ENCODE data around the gene KYAT1.
"Not testable (repeated sequence)": the region's sequence is repeated elsewhere in the genome, so short reads cannot be mapped to it uniquely, and the experiment has no call there.

The KYAT1 gene

DNA sequence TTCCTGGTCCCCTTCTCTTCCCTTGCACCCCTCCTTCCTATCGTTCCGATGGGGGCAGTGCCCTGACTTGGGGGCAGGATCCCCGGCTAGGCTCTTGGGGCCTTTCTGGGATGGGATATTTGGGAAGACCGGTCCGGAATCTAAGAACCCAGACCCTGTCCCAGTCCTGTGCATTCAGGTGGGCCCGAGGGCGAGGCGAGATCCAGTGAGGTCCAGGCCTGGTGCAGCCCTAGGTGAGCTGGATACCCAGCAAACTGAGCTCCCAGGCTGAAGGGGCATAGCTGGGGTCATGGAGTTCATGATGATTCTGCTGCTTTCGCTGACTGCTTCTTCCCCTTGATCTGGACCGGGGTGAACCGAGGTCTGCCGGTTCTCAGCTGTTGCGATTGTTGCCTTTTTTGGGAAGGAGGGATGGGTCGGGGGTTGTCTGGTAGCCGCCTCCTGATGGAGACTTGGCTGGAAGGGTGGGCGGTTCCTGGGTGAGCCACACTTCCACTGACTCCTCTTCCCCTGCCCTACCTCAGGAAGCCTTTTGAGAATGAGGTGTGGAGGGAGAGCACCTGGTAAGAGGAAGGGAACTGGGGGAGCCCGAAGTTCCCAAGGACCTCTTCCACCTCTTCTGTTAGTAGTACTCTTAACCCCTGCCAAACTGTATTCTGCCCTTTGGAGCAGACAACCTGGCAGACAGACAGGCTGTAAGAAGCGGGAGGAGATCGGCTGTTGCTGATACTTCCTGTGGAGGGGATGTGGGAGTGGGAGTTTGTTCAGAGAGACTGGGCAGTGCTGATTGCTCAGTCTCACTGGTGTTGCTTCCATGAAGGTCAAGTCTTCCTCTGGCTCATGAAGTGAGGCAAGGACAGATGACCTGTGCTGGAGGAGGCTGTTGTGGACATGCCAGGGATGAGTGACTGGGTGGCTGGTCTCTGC is 1.2 kb upstream of the KYAT1 start:
- DNase-seq: peak; percentile 23

DNA sequence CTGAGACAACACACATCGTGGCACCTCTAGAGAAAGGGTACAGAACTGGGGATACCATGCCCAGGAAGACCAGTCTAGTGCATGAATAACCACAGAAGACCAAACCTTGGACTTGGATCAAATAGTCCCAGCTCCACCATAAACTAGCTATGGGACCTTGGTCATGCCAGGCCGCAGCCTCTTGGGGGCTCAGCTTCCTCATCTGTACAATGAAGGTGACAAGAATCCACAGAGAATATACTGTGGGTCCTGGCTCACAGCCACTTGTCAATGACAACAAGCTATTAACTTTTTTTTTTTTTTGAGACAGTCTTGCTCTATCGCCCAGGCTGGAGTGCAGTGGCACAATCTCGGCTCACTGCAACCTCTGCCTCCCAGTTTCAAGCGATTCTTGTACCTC is 3.9 kb downstream of the KYAT1 start:
- DNase-seq: peak; percentile 79

DNA sequence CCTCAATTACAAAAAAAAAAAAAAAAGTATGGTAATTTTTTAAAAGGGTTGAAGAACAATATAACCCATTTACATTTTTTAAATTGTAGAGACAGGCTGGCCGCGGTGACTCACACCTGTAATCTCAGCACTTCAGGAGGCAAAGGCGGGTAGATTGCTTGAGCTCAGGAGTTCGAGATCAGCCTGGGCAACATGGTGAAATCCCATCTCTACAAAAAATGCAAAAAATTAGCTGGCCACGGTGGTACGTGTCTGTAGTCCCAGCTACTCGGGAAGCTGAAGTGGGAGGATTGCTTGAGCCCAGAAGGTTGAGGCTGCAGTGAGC is 10.8 kb downstream of the KYAT1 start:
- not testable (repeated sequence) for DNase-seq

DNA sequence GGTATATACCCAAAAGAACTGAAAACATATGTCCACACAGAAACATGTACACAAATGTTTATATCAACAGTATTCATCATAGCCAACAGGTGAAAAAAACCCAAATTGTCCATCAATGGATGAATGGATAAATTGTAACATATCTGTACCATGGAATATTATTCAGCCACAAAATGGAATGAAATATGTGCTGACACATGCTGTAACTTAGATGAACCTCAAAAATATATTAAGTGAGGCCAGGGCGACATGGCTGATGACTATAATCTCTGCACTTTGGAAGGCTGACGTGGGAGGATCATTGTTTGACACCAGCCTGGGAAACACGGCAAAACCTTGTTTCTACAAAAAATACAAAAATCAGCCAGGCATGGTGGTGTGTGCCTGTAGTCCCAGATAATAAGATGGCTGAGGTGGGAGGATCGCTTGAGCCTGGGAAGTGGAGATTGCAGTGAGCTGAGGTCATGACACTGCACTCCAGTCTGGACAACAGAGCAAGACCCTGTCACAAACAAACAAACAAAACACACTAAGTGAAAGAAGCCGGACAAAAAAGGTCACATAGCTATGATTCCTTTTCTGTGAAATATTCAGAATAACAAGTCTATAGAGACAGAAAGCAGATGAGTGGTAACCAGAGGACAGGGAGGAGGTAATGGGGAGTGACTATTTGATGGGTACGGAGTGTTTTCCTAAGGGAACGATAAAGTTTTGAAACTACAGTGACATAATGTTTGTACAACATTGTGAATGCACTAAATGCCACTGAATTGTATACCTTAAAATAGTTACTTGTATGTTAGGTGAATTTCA is 11.4 kb downstream of the KYAT1 start:
- DNase-seq: no peak

DNA sequence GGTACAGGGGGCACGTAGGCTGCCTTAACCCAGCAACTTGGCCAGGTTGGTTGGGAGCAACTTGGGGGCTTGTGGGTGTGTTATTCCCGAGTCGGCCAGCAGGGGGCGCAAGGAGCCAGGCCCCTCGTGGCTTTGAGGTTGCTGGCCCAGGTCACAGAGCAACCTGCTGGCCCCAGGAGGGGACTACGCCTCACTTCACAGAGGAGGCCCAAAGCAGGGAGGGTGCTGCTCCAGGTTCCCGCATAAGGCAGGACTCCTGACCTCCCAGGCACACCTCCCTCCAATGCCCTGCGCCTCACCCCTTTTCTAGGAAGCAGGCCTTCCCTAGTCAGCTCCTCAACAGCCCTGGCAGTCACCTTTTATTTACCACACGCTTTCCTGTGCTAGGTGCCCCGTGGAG is 18.1 kb downstream of the KYAT1 start:
- peak; percentile 78 for DNase-seq

DNA sequence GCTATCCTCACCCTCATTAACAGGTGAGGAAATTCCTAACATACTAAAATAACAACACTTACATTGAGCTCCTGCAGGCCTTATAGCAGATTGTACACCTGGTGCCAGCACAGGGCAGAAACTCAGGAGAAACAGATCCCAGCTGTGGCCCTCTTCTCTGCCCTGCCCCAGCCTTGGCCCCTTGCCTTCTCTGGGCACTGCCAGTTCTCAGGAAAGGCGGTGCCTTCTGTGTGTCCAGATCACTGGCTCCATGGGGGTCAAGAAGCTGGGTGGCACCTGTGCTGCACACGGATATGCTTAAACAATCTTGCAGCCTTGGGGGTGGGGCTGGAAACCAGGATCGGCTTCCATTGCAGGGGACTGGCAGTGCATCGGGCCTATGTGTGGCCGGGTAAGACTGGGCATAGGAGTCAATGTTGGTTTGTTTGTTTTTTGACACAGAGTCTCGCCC is 19.3 kb downstream of the KYAT1 start:
- DNase-seq: no peak

DNA sequence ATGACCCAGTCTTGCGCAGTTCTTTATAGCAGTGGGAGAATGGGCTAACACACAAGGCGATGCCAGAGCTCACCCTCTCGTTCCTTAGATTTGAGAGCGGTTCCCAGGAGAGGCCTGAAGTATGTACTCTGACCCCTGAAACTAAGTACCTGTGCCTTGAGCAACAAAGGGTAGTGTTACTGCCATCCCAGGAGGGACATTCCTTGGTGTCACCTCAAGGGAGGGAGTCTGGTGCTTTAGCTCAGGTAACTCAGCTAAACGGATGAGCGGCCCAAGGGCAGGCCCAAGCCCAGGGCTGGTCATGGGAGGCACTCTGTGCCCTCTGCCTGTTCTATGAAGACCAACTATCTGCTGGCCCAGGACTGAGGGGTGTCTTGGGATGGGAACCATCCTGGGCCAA is 20.2 kb downstream of the KYAT1 start:
- no peak for DNase-seq

DNA sequence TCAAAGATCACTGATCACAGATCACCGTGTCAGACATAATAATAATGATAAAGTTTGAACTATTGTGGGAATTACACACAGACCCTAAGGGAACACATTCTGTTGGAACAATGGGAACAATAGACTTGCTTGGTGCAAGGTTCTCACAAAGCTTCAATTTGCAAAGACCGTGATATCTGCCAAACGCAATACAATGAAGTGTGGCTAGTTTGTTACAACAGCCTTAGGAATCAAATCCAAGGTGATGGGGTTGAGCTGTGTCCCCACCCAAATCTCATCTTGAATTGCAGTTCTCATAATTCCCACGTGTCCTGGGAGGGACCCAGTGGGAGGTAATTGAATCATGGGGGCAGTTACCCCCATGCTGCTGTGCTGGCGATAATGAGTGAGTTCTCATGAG is 20.8 kb downstream of the KYAT1 start:
- no peak for DNase-seq

DNA sequence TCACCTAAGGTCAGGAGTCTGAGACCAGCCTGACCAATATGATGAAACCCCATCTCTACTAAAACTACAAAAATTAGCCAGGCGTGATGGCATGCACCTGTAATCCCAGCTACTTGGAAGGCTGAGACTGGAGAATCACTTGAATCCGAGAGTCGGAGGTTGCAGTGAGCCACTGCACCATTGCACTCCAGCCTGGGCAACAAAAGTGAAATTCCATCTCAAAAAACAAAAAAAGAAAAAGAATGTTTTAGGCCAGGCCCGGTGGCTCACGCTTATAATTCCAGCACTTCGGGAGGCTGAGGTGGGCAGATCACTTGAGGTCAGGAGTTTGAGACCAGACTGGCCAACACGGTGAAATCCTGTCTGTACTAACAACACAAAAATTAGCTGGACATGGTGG is 23.3 kb downstream of the KYAT1 start:
- not testable (repeated sequence) for DNase-seq

DNA sequence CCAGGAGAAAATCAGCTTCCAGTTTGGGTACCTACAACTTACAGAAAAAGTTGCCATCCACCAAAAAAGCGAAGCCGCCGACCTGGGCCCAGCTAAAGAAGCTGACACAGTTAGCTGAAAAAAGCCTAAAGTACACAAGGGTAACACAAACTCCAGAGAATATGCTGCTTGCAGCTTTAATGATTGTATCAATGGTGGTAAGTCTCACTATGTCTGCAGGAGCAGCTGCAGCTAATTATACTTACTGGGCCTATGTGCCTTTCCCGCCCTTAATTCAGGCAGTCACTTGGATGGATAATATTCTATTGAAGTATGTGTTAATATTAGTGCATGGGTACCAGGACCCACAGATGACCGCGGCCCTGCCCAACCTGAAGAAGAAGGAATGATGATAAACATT is 27.3 kb downstream of the KYAT1 start:
- not testable (repeated sequence) for DNase-seq

DNA sequence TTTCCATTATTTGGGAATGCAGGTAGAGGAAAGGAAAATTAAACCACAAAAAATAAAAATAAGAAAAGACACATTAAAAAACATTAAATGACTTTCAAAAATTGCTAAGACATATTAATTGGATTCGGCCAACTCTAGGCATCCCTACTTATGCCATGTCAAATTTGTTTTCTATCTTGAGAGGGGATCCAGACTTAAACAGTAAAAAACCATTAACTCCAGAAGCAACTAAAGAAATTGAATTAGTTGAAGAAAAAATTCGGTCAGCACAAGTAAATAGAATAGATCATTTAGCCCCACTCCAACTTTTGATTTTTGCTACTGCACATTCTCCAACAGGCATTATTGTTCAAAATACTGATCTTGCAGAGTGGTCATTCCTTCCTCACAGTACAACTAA is 29.1 kb downstream of the KYAT1 start:
- not testable (repeated sequence) for DNase-seq

DNA sequence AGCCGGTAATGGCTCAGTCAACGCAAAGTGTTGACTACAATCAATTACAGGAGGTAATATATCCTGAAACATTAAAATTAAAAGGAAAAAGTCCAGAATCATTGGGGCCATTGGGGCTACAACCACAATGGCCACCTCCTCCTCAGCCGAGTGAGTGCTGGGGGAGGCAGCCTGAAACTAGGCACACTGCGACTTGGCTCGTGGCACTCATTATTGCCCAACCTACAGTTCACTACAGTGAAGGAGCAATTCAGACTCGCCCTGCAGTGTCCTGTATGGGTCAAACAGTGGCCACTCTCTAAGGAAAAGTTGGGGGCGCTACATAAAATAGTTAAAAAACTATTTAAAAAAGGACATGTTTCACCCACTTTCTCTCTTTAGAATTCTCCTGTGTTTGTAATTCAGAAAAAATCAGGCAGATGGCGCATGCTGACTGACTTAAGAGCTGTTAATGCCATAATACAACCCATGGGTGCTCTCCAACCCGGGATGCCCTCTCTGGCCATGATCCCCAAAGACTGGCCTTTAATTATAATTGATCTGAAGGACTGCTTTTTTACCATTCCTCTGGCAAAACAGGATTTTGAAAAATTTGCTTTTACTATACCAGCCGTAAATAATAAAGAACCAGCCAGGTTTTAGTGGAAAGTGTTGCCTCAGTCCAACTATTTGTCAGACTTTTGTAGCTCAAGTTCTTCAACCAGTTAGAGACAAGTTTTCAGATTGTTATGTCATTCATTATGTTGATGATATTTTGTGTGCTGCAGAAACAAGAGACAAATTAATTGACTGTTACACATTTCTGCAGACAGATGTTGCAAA is 29.8 kb downstream of the KYAT1 start:
- DNase-seq: peak; percentile 73

DNA sequence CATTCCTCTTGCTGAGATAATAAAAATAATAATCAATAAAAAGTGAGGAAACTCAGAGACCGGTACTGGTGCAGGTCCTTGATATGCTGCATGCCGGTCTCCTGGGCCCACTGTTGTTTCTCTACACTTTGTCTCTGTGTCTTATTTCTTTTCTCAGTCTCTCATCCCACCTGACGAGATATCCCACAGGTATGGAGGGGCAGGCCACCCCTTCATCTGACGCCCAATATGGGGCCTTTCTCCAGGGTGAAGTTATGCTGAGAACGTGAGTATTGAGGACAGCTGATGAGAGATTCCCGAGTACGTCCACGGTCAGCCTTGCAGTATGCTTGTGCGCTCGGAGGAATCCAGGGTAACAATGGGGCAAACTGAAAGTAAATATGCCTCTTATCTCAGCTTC is 30.7 kb downstream of the KYAT1 start:
- not testable (repeated sequence) for DNase-seq

DNA sequence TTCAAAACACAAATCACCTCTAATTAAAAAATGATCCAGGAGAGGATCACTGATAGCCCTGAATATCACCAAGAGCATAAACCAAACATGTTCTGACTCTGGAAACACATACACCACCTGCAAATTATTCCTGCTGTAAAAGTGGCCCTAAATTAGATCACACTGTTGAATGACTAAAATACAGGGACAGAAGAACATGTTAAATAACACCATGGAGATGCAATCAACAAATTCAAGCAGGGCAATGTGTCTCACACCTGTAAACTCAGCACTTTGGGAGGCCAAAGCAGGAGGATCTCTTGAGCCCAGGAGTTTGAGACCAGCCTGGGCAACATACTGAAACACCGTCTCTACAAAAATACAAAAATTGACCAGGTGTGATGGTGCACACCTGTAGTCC is 33.9 kb downstream of the KYAT1 start:
- no peak for DNase-seq

DNA sequence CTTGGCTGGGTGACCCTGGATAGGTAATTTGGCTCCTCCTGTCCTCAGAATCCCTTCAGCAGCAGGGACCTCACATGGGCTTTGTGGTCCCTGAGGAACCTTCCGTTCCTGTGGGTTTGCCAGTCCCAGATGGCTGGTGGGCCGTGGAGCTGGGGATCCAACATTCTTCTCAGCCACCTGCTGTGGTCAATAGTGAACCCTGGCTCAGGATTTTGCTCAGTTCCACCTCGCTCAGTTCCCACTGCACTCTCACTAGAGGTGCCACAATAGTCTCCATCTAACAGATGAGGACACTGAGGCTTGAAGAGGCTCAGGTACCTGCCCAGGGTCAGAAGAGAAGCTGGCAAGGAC is 35.1 kb downstream of the KYAT1 start:
- DNase-seq: no peak

DNA sequence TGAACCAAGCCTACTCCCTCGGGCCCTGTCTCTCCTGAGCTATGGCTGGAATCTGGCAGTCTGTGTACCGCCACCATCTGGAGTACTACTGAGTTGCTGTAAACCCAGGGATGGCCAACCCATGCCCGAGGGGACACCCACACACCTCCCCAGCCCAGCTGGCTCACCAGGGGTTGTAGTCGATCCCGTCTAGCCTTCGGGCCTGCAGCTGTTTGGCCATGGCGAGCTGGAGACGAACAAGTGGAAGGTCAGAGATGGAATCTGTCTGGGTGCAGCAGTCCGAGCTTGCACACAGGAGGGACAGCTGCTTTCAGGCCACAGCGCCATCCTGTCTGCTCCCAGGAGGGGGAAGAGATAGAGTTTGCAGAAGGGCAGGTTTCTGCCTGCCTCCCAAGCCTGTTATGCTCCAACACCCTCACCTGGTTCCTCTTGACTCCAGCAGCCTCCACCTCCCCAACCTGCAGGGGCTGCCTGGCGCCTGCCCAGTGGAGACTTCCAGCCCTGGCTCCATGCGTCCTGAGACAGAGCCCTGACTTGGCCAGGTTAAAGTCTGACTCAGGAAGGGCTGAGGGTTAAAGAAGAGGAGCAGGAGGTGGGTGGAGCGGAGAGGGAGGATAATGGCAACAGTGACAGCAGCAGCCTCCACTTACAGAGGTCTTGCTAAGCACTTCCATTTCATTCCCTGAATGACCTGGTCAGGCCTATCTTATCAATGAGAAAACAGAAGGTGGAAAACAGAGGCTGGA is 36.4 kb downstream of the KYAT1 start:
- DNase-seq: peak; percentile 59

DNA sequence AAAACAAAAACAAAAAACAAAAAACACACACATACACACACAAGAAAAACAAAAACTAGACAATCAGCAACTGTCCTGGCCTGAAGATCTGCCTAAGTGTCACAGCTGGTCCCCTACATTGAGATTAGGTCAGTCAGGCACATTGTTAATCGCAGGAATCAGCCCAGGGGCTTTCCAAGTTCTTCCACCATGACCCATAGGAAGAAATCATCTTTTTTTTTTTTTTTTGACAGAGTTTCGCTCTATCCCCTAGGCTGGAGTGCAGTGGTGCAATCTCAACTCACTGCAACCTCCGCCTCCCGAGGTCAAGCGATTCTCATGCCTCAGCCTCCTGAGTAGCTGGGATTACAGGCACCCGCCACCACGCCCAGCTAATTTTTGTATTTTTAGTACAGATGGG is 38.6 kb downstream of the KYAT1 start:
- DNase-seq: not testable (repeated sequence)

DNA sequence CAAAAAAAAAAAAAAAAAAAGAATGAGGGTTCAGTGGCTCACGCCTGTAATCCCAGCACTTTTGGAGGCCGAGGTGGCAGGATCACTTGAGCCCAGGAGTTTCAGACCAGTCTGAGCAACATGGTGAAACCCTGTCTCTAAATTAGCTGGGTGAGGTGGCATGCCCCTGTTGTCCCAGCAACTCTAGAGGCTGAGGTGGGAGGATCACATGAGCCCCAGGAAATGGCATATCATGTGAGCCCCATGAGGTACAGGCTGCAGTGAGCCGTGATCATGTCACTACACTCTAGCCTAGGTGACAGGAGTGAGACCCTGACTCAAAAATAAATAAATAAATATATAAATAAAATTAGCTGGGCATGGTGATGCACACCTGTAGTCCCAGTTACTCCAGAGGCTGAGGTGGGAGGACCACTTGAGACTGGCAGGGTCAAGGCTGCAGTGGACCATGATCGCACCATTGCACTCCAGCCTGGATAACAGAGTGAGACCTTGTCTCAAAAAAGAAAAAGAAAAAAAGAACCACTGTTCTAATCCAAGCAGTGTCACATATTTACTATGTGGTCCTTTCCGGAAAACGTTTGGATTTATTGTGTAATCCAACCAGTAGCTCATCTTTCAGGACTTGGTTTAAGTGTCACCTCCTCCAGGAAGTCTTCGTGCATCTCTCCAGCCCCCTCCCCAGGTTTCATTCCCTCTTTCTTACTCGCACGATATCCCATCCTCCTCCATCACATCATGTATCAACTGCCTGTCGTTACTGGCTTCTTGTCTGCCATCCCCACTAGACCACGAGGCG is 39.9 kb downstream of the KYAT1 start:
- no peak for DNase-seq

DNA sequence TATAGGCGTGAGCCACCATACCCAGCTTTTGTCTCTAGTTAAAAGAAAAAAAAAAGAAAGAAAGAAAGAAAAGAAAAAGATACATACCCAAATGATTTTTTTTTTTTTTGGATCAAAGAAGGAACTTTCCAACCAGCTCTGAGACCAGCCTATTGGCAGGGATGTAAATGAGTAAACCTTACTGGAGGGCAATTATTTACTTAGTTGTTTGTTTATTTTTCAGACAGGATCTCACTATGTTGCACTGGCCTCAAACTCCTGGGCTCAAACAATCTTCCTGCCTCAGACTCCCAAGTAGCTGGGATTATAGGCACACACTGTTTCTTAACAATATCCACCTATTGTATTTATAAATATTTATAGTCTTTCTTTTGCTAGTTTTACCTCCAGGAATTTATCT is 41.2 kb downstream of the KYAT1 start:
- no peak for DNase-seq

DNA sequence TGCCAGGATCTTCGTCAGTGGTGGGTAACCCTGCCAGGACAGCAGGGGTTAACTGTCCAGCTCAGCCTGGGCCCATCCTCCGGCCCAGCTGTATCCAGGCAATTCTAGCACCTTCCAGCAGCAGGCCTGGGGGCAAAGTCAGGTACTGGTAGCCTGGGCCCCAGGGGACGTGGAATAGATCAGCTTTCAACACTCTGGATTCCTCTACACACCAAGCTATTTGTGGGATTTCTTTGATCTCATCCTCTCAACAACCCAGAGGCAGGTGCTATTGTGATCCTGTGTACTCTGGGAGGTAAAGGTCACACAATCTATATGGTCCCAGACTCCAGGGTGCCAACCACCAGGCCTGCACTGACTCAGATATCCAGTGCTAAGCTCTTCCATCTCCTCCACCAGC is 43.4 kb downstream of the KYAT1 start:
- no peak for DNase-seq

DNA sequence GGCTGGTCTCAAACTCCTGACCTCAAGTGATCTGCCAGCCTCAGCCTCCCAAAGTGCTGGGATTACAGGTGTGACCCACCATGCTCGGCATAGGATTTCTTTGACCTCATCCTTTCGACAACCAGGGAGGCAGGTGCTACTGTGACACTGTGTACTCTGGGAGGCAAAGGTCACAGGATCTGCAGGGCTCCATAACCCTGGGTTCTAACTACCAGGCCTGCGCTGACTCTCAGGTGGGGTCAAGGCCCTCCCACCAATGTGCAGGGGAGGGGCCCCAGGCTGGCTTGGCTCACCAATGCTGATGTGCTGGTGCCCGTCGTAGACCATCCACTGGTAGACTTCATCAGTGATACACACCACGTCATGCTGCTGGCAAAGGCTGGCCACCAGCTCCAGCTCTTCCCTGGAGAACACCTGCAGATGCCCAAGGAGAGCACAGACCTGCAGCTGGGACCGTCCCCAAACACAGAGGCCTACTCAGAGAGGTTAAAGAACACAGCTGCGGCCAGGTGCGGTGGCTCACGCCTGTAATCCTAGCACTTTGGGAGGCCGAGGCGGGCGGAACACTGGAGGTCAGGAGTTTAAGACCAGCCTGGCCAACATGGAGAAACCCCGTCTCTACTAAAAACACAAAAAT is 45.1 kb downstream of the KYAT1 start:
- no peak for DNase-seq
